Measurements from ENCODE around the gene PRKAR1A.
"Not testable (repeated sequence)": the region's sequence is repeated elsewhere in the genome, so short reads cannot be mapped to it uniquely, and the experiment has no call there.

The PRKAR1A gene

DNA sequence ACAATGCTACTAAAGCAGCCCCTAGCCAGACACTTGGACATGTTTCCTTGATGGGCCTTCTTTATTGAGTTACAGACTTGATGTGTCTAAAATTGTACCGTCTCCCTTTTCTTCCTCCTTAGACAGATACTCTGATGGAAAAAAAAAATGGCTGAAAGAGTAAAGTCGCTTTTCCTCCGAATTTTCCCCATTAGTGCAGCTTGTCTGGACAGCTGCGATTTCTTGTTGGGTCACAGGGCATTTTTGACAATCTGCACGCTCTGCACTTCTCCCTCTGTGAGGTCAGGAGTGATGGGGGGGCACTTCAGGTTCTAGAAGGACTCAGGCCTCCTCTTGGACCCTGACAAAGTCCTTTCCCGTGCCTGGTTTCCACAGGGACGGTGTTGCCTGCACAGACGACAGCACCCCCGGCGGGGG lies 968 bp upstream of the PRKAR1A start:
- DNase-seq: peak in 7 of 51 donors; percentile 49 to 69 (median 62)

DNA sequence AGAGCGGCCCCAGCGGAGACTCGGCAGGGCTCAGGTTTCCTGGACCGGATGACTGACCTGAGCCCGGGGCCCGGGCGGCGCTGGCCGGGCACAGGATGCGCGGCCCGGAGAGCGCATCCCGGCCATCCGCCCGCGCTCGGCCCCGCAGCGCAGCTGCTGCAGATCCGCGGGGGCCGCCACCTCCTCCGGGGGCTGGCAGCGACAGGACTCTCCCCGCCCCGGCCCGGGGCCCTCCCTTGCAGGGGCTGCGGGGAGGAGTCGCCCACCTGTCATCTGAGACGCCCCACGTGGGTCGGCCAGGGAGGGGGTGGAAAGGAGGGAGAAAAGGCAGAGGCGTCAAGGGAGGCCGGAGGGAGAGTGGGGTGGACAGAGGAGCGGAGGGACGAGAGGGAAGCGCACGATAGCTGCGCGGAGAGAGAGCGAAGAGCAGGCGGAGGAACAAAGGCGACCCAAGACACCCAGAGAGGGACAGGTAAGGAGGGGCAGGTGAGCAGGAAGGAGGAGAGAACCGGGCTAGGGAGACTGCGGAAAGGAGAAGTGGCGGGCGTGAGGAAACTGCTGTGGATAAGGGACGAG lies 471 bp upstream of the PRKAR1A start:
- peak; percentile 46 to 95 (median 83) for DNase-seq

DNA sequence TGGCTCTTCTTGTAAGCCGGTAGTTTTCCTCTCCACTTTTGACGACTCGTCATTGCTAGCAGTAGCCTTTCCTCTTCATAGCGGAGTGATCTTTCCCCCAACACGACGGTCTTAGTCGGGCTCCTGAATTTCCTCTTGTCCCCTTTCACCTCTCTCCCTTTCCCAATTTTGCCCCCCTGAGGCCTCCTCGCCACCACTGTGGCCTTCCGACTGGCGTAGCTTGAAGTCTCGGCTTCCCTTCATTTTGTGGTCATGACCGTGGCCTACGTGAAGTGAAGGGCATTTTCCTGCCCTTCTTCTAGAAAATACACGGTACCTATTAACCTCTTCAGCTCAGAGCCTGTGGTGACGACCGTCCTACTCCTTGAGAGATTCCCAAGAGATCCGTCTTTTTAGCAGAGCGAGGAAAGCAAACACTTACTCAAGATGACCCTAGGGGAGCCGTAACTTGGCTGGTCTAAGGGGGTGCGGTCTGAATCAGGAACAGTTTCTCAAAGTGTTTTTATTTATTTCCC lies 787 bp downstream of the PRKAR1A start:
- DNase-seq: peak in 8 of 51 donors; percentile 6 to 75 (median 50)

DNA sequence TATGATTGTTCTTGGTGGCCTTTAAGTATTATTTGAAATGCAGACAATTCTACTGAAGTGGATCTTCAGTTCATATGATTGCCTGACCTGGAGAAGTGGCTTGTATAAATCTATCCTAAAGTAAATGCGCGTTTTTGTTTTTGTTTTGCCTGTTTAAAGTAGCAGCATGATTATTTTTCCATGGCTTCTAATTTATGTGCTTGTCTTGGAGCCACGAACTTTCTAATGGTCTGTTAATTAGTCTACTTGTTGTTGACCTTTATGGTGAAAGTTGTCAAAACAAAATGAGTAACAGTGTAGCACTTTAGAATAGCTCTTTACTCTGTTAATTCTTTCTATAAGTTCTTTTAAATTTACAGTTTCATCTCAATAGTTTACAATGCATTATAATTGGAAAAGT lies 1.7 kb downstream of the PRKAR1A start:
- no peak for DNase-seq

DNA sequence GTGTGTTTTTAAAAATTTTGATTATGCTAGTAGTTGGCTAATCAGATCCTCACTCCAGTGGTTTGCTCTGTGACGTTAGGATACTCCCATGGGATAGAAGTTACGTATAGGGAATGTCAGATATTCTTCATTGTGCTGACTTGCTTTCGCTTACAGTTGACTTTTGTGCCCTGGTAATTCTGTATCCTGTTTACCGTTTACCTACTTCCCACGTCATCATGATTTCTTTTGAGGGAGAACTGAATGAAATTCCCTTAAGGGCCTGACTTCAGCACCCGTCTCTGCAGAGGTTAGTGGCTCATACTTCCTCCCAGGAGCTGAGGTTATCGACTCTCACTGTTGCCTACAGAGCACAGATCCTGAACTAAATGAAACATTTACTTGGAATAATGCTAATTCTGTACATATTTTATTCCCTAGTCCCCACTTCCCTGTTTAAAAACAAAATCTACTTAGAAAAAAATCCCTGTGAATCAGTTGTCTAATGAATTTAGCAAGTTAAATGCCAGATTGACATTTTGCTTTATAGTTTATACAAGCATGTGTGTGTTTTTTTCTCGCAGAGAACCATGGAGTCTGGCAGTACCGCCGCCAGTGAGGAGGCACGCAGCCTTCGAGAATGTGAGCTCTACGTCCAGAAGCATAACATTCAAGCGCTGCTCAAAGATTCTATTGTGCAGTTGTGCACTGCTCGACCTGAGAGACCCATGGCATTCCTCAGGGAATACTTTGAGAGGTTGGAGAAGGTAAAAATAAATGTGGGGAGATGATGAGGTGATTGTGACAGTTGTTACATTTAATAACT lies 2.8 kb downstream of the PRKAR1A start:
- peak in 6 of 51 donors; percentile 2 to 24 (median 18) for DNase-seq

DNA sequence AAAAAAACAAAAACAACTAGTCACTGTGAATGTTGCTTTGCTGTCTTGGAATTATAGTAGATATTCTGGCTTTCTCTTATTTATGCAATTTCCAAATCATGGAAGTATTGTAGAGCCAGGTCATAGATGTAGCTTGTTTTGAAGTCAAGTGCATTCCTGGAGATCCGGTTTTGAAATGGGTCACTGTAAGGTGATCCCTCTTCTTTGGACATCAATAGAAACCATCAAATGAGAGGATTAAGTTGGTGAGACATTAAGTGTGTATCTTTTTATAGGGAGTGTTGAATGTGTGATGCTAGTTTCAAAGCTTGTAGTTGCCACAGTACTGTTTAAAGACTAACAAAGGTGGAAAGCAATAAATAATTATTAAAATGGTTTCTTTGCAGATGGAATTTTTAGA lies 4.5 kb downstream of the PRKAR1A start:
- no peak for DNase-seq

DNA sequence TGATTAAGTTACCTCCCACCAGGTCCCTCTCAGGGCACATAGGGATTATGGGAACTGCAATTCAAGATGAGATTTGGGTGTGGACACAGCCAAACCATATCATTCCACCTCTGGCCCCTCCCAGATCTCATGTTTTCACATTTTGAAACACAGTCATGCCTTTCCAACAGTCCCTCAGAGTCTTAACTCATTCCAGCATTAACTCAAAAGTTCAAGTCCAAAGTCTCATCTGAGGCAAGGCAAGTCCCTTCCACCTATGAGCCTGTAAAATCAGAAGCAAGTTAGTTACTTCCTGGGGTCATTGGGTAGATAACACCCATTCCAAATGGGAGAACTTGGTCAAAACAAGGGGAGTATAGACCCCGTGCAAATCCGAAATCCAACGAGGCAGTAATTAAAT lies 5.4 kb downstream of the PRKAR1A start:
- DNase-seq: not testable (repeated sequence)

DNA sequence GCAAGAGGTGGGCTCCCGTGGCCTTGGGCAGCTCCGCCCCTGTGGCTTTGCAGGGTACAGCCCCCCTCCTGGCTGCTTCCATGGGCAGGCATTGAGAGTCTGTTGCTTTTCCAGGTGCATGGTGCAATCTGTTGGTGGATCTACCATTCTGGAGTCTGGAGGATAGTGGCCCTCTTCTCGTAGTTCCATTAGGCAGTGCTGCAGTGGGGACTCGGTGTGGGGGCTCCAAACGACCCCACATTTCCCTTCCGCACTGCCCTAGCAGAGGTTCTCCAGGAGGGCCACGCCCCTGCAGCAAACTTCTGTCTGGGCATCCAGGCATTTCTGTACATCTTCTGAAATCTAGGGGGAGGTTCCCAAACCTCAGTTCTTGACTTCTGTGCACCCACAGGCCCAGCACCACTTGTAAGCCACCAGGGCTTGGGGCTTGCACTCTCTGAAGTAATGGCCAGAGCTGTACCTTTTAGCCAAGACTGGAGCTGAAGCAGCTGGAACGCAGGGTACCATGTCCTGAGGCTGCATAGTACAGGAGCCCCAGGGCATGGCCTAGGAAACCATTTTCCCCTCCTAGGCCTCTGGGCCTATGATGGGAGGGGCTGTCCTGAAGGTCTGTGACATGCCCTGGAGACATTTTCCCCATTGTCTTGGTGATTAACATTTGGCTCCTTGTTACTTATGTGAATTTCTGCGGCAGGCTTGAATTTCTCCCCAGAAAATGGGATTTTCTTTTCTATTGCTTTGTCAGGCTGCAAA lies 6.0 kb downstream of the PRKAR1A start:
- no peak for DNase-seq

DNA sequence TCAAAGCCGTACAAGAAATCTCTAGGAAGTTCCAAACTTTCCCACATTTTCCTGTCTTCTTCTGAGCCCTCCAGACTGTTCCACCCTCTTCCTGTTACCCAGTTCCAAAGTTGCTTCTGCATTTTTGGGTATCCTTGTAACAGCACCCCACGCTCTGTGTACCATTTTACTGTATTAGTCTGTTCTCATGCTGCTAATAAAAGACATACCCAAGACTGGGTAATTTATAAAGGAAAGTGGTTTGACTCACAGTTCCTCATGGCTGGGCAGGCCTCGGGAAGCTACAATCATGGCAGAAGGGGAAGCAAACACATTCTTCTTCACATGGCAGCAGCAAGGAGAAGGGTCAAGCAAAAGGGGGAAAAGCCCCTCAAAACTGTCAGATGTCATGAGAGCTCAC lies 6.8 kb downstream of the PRKAR1A start:
- not testable (repeated sequence) for DNase-seq

DNA sequence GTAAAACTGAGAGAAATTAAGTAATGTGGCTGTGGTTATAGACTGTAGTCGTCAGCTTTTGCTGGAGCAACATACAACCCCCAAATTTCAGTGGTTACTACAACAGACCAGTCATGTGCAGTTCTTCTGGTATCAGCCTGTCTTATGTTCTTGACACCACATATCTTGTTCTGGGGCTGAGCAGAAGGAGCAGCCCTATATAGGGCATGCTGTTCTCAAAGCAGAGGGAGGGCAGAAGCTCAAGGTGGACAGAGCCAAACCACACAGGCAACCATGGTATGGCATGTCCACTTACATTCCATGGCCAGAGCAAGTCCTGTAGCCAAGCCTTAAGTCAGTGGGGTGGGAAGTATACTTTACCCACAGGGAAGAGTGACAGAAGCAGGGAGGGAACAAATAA lies 7.7 kb downstream of the PRKAR1A start:
- DNase-seq: no peak

DNA sequence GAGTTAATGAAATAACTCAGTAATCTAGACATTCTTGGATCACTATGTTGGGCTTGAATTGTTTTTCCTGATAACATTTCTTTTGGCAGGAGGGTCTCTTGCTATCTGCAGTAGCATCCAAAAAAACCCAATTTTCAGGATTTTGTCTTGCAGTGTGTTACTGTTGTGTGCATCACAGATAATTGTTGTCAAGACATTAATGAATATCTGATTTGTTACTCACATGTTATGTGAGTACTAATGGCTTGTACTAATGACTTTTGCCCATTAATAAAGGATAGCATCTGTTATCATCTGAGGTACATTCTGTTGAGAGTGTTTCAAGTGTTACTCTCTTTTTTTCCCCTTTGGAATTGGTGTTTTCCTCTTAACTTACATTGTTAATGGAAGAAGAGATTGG lies 10.0 kb downstream of the PRKAR1A start:
- DNase-seq: no peak

DNA sequence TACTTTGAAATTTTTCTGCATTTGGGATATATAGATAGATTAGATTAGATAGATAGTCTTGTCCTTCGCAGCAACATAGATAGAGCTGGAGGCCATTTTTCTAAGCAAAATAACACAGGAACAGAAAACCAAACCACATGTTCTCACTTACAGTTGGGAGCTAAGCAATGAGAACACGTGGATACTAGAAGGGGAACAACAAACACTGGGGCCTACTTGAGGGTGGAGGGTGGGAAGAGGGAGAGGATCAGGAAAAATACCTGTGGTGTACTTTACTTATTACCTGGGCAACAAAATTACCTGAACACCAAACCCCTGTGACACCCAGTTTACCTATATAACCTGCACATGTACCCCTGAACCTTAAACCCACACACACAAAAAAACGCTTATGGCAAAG lies 14.3 kb downstream of the PRKAR1A start:
- no peak for DNase-seq

DNA sequence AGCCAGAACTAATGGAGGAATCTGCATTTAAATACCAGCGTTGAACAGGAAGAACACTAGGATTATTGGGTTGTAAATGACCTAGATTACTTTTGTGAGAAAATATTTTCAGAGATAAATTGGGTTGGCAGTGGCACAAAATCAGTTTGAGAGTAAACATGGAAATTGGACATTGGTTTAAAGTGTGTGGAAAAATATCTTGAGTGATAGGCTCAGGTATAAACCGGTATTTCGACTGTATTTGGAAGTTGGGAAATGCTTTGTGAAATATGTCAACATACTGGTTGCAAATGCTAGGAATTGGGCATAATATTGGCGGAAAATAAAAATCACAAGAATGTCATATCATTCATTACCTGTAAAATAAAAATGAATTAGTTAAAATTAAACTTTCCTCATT lies 15.1 kb downstream of the PRKAR1A start:
- DNase-seq: no peak

DNA sequence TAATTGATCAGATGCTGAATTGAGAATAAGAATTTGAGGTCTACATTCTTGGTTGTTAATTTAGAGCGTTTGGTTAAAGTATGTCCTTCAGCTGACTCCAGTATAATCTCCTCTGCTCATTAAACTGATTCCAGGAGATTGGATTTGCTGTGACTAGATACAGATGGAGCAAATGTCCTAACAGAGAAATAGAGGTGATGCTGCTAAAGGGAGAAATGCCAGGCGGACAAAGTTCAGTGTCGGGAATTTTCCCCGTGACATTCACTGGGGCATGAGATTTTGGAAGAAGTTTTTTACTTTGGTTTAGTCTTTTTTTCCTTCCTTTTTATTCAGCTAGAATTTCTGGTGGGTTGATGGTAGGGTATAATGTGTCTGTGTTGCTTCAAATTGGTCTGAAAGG lies 19.0 kb downstream of the PRKAR1A start:
- no peak for DNase-seq

DNA sequence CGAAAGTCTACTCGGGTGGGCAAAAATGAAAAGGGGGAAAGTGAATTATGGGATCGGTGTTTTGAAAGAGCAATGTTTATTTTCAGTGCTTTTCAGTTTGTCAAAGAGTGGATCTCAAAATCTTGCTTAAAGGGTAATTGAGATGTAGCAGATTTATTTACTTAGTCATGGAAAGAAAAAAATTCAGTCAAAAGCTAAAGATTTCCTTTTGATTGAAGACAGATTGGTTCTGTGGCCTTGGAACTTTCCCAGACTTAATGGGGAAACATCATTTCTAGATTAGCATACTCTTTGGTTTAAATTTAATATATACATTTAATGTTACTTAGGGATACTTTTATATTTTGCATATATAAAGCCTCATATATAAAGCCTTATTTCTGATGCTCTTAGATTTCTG lies 20.6 kb downstream of the PRKAR1A start:
- no peak for DNase-seq

DNA sequence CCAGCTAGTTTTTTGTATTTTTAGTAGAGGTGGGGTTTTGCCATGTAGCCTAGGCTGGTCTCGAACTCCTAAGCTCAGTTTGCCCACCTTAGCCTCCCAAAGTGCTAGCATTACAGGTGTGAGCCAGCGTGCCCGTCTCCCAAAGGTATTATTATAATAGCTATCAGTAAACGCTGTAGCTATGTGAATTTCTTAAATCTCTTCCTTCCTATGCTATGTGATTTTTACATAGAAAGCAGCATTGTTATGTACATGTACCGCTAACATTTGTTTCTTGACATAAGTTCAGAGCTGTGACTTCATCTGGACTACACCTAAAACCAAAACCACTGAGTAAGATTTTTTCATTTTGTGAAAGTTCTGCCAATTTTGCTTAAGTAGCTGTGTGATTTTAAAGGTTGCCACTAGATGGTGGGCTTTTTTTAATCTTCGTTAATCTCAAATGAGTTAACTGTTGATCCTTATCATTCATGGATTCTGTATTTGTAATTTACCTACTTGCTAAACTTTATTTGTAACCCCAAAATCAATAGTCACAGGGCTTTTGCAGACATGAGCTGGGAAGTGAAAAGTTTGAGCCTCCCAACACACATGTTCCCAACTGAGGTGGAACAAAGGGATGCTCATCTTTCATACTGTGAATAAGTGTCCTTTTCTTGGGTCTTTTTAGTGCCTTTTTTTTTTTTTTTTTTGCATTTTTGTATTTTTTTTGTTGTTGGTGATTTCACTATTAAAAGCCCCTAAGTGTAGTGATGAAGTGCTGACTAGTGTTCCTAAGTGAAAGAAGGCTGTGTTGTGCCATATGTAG lies 21.9 kb downstream of the PRKAR1A start:
- DNase-seq: no peak

DNA sequence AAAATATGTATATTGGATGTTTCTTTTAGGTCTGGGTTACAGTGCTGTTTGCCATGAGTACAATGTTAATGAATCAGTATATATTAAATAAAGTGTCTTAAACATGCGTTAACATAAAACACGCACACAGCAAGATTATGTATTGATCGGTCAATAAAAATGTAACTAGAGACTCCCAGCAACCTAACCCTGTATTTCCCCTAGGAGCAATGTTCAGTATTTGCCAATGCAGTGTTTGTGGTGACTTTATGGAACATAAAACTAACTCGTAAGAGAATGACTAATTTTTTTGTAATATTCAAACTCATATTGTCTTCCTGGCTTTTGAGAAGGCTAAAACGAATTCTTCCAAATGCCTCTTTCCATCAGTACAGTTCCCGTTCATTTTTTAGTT lies 22.5 kb downstream of the PRKAR1A start:
- DNase-seq: no peak

DNA sequence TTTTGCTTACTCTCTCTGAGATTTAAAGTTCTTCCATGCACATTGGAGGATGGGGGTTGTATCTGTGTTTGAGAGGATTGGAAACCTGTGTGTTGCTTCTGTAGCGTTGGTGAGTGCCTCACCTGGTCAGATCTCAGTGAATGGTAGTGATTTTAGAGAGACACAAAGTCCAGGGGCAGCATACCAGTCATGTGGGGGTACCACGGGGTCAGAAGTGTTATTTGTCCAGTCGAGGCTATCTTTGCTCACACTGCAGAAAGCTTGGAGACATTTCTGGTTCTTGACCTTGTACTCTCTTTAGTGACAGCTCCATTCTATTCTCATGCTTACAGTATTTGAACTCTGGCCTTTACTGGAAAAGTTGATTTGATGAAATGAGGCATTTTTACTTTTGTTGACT lies 23.7 kb downstream of the PRKAR1A start:
- DNase-seq: no peak

DNA sequence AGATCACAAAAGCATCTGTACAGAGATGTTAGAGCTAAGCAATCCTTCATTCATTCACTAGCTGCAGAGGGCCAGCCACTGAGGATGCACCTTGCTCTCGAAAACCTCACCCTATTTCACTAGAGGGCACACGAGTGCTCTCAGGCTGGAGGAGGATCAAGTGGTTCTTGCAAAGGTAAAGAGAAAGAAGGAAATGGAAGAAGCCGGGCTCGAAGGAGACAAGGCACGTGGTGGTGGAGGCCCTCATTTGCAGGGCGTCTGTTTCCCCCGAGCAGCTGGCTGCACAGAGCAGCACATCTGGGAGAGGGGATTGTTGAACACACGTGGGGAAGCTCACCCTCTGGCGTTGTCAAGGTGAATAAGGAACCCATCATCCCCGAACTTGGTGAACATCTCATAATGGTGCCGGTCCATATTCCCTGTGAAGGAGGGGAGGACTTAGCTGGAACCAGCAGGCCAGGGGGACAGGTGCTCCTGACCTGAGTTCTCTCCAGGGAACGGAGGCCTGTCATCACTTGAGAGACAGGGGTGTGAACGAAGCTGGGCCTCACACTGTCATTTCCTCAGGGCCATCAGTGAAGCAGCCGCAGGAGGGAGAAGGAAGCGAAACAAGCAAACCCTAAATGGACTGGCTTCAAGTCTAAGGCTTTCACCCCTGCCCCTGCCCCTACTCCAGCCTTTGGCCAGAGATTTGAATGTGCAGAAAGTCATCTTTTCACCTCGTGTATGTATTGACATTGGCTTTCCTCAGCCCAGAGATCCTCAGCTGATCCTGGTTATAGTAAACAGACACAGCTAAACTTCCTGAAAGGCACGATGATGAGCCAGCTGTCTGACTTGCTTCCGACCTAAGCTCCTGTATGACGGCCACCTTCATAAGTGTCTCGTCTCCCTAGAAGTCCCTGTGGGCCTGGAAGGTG lies 27.6 kb downstream of the PRKAR1A start:
- DNase-seq: peak in 7 of 51 donors; percentile 3 to 34 (median 12)

DNA sequence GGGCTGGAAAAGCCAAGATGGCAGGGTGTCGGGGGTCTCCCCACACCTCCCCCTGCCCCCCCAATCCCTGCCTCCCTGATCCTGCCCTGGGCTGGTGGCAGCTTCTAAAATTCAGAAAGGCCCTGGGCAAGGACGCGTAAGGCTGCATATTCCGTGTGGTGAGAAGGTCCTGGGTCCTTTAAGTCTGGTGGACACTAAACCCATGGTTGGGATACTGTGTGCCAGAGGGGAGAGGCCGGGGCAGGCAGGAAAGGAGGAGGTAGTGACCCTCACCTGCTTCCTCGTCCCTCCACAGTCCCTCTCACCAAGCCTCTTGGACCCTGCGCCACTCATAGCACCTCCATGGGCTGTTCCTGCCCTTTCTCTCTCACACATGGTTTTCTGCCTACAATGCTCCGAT lies 28.8 kb downstream of the PRKAR1A start:
- DNase-seq: no peak
